Astrocyte of the cerebellum (primary cell): ENCODE measurements around the gene AKAP10.
"Not testable (repeated sequence)": the region's sequence is repeated elsewhere in the genome, so short reads cannot be mapped to it uniquely, and the experiment has no call there.

Experiments used
- DNase-seq: peaks from one replicate; pipeline ENCODE4 v3.0.0-alpha.2; 2011; ENCODE audit warnings: low read depth
- H3K4me3 ChIP-seq: 2 replicates; pipeline ENCODE4 v1.5.1; 2011; ENCODE audit warnings: mild to moderate bottlenecking, low read depth, low read length, moderate library complexity
- CTCF ChIP-seq: IDR thresholded peaks from 2 replicates; pipeline ENCODE4 v1.5.1; 2012; ENCODE audit warnings: low read length, low read depth, moderate library complexity, mild to moderate bottlenecking; ENCODE audit errors: missing control alignments
- in situ Hi-C: cut with HindIII; loops from 2 replicates; pipeline ENCODE4 v1.10.0; 2017; ENCODE audit warnings: low sequenced_read_pairs

Gene AKAP10

GRCh38 chr17:19900809-19901208 is 76.8 kb downstream of the AKAP10 start:
- in situ Hi-C loops, result no loop called here
- H3K4me3 ChIP-seq, result no peak overlapping the region
- no peak for DNase-seq
- TF ChIP-seq CTCF, result no peak

GRCh38 chr17:19897903-19898302 is 79.7 kb downstream of the AKAP10 start:
- in situ Hi-C loops, result no loop called here
- no peak for DNase-seq
- TF ChIP-seq CTCF, result no peak
- no peak overlapping the region for H3K4me3 ChIP-seq

GRCh38 chr17:19897090-19897837 is 80.4 kb downstream of the AKAP10 start:
- TF ChIP-seq CTCF, result no peak
- in situ Hi-C loops, result no loop called here
- DNase-seq, result no peak
- no peak overlapping the region for H3K4me3 ChIP-seq

- DNase-seq, result no peak
- TF ChIP-seq CTCF, result no peak
- in situ Hi-C loops, result no loop called here
- no peak overlapping the region for H3K4me3 ChIP-seq
Measured at GRCh38 chr17:19896679-19897078, 80.9 kb downstream of the AKAP10 start.

GRCh38 chr17:19890554-19890953 is 87.1 kb downstream of the AKAP10 start:
- H3K4me3 ChIP-seq, in situ Hi-C loops, DNase-seq: not testable (repeated sequence)

GRCh38 chr17:19890001-19890400 is 87.6 kb downstream of the AKAP10 start:
- in situ Hi-C loops, DNase-seq, H3K4me3 ChIP-seq: not testable (repeated sequence)

GRCh38 chr17:19886116-19886515 is 91.5 kb downstream of the AKAP10 start:
- DNase-seq, result no peak
- H3K4me3 ChIP-seq, result no peak overlapping the region
- TF ChIP-seq CTCF, result no peak
- in situ Hi-C loops, result no loop called here

GRCh38 chr17:19883537-19884215 is 94.0 kb downstream of the AKAP10 start:
- H3K4me3 ChIP-seq, result no peak overlapping the region
- no peak for TF ChIP-seq CTCF
- in situ Hi-C loops, result no loop called here
- no peak for DNase-seq
